Measurements from ENCODE around the gene COL10A1. TPM values are rescaled to one million over a fixed set of nuclear protein-coding genes. Genes with fewer than 3 reads are reported as not detected.

COL10A1 gene
- total RNA-seq: under 1 TPM in 1 of 2 donors, not detected in 1; 0.92 TPM

- no peak for TF ChIP-seq CTCF (IDR thresholded peaks at IDR 0.05)
- H3K27me3 ChIP-seq (replicated peaks; ENCODE audit: insufficient read depth): no peaks in the 10 kb centered on the region
- ATAC-seq (ENCODE audit: insufficient number of reproducible peaks, low FRiP score, low read depth) (no peak), DNase-seq (ENCODE audit: low spot score) (no peak)
- no peak within 1 kb of the TSS for H3K4me3 ChIP-seq
- H3K4me1 ChIP-seq (ENCODE audit: control insufficient read depth in 1 of 2, low read depth in 2 of 2): no peaks in the 10 kb centered on the region
- H3K9me3 ChIP-seq: no peaks in the 10 kb centered on the region
- H3K36me3 ChIP-seq: no peaks in the 10 kb centered on the region
- H3K27ac ChIP-seq: no peak within 1 kb of the TSS
Measured at GRCh38 chr6:116126032-116126431, at the start of gene COL10A1. Gene COL10A1 (minus strand): TSS chr6:116126132. CDS start chr6:116125492, 640 bp downstream.

GRCh38 chr6:116175344-116175743 is 49.4 kb upstream of the COL10A1 start:
- no peak for TF ChIP-seq CTCF (IDR thresholded peaks at IDR 0.05)
- DNase-seq (ENCODE audit: low spot score) (no peak), ATAC-seq (ENCODE audit: insufficient number of reproducible peaks, low FRiP score, low read depth) (no peak)
- peaks cover 0 to 8% of the 10 kb centered on the region in 2 donors for H3K4me1 ChIP-seq (ENCODE audit: control insufficient read depth in 1 of 2, low read depth in 2 of 2)
- peaks cover 6% of the 10 kb centered on the region for H3K9me3 ChIP-seq
- H3K27ac ChIP-seq: no peak overlapping the region
- H3K36me3 ChIP-seq: peaks cover 3% of the 10 kb centered on the region
- no peaks in the 10 kb centered on the region for H3K27me3 ChIP-seq (replicated peaks; ENCODE audit: insufficient read depth)
- no peak overlapping the region for H3K4me3 ChIP-seq

GRCh38 chr6:116173928-116174327 is 48.0 kb upstream of the COL10A1 start:
- Histone ChIP-seq H3K27me3 (replicated peaks; ENCODE audit: insufficient read depth) (no peaks in the 10 kb centered on the region), H3K36me3 (peaks cover 3% of the 10 kb centered on the region)
- ATAC-seq (ENCODE audit: insufficient number of reproducible peaks, low FRiP score, low read depth): no peak

GRCh38 chr6:116170358-116171057 is 44.6 kb upstream of the COL10A1 start:
- ATAC-seq (ENCODE audit: insufficient number of reproducible peaks, low FRiP score, low read depth) (no peak), DNase-seq (ENCODE audit: low spot score) (no peak)
- no peak for TF ChIP-seq CTCF (IDR thresholded peaks at IDR 0.05)
- H3K9me3 ChIP-seq: peaks cover 5% of the 10 kb centered on the region
- peaks cover 3 to 8% of the 10 kb centered on the region in 2 donors for H3K4me1 ChIP-seq (ENCODE audit: control insufficient read depth in 1 of 2, low read depth in 2 of 2)
- peaks cover 3% of the 10 kb centered on the region for H3K36me3 ChIP-seq
- no peak overlapping the region for H3K4me3 ChIP-seq
- no peak overlapping the region for H3K27ac ChIP-seq
- H3K27me3 ChIP-seq (replicated peaks; ENCODE audit: insufficient read depth): no peaks in the 10 kb centered on the region

More at GRCh38 chr6:116173928-116174327, 48.0 kb upstream of the COL10A1 start:
- Histone ChIP-seq H3K4me1 (ENCODE audit: control insufficient read depth in 1 of 2, low read depth in 2 of 2) (peaks cover 0 to 8% of the 10 kb centered on the region in 2 donors), H3K27ac (no peak overlapping the region), H3K4me3 (no peak overlapping the region), H3K9me3 (peaks cover 6% of the 10 kb centered on the region)
- no peak for DNase-seq (ENCODE audit: low spot score)
- no peak for TF ChIP-seq CTCF (IDR thresholded peaks at IDR 0.05)

GRCh38 chr6:116169880-116170279 is 43.9 kb upstream of the COL10A1 start:
- Histone ChIP-seq H3K27ac (no peak overlapping the region), H3K27me3 (replicated peaks; ENCODE audit: insufficient read depth) (no peaks in the 10 kb centered on the region), H3K36me3 (no peaks in the 10 kb centered on the region), H3K4me3 (no peak overlapping the region), H3K4me1 (ENCODE audit: control insufficient read depth in 1 of 2, low read depth in 2 of 2) (peaks cover 3 to 8% of the 10 kb centered on the region in 2 donors), H3K9me3 (no peaks in the 10 kb centered on the region)
- DNase-seq (ENCODE audit: low spot score): no peak
- no peak for ATAC-seq (ENCODE audit: insufficient number of reproducible peaks, low FRiP score, low read depth)
- TF ChIP-seq CTCF (IDR thresholded peaks at IDR 0.05): no peak
